Smooth muscle cell (in vitro differentiated cells): ENCODE data around the gene EEF1AKMT3. TPM values are rescaled to one million over a fixed set of nuclear protein-coding genes. Genes with fewer than 3 reads are reported as not detected.

Experiments
- DNase-seq: peaks from one replicate; lab custom pipeline; 2025; ENCODE audit not compliant: unreplicated experiment; lab: John Stamatoyannopoulos, UW
- H2AFZ ChIP-seq: fragments of 200-600 bp; sonication (generic); 2 replicates; pipeline ENCODE4 v1.6.0; 2016; ENCODE audit warnings: antibody characterized with exemption, low read depth, mild to moderate bottlenecking
- H3F3A ChIP-seq: fragments of 200-600 bp; sonication (generic); 2 replicates; pipeline ENCODE4 v1.6.0; 2017; ENCODE audit warnings: antibody characterized with exemption, low read depth
- H3K27ac ChIP-seq: fragments of 200-600 bp; sonication (generic); 2 replicates; pipeline ENCODE4 v1.5.1; 2016; ENCODE audit warnings: low read depth, mild to moderate bottlenecking
- H3K27me3 ChIP-seq: fragments of 200-600 bp; sonication (generic); 2 replicates; pipeline ENCODE4 v1.6.1; 2016; ENCODE audit warnings: low read depth, mild to moderate bottlenecking
- H3K36me3 ChIP-seq: fragments of 200-600 bp; sonication (generic); 2 replicates; pipeline ENCODE4 v1.5.1; 2016; ENCODE audit warnings: low read depth
- H3K4me1 ChIP-seq: fragments of 200-600 bp; sonication (generic); 2 replicates; pipeline ENCODE4 v1.5.1; 2016; ENCODE audit warnings: low read depth
- H3K4me2 ChIP-seq: fragments of 200-600 bp; sonication (generic); 2 replicates; pipeline ENCODE4 v1.6.0; 2016; ENCODE audit warnings: mild to moderate bottlenecking
- H3K4me3 ChIP-seq: fragments of 200-600 bp; sonication (generic); 2 replicates; pipeline ENCODE4 v1.5.1; 2016; ENCODE audit warnings: mild to moderate bottlenecking
- H3K79me2 ChIP-seq: fragments of 200-600 bp; sonication (generic); 2 replicates; pipeline ENCODE4 v1.6.0; 2016; ENCODE audit warnings: low read depth, mild to moderate bottlenecking
- H3K9ac ChIP-seq: fragments of 200-600 bp; sonication (generic); 2 replicates; pipeline ENCODE4 v1.6.0; 2016; ENCODE audit warnings: low read depth
- H3K9me3 ChIP-seq: fragments of 200-600 bp; sonication (generic); replicated peaks from 2 replicates; pipeline ENCODE4 v1.5.1; 2016; ENCODE audit warnings: low read depth
- H4K20me1 ChIP-seq: fragments of 200-600 bp; sonication (generic); 2 replicates; pipeline ENCODE4 v1.6.0; 2016; ENCODE audit warnings: low read depth
- WGBS: methylation state at CpG from one replicate; pipeline ENCODE4 v1.1.7; 2016; ENCODE audit warnings: low lambda C conversion rate; 5-methylcytosine and 5-hydroxymethylcytosine counted together
- polyA plus RNA-seq: library from polyadenylated mRNA; unstranded; fragments of >200 nt; fragmentation: Nextera tagmentation; extraction: Ambion mirVana; gene quantifications from 2 replicates; pipeline ENCODE4 v1.2.1, GENCODE V29; 2016
- total RNA-seq: library from RNA; depleted of rRNA; stranded (reverse); fragments of >200 nt; gene quantifications from 2 replicates; pipeline ENCODE4 v1.2.3, GENCODE V29; 2014
- TF ChIP-seq, protein P1 (sequence below): fragments of 200-600 bp; sonication (generic); IDR thresholded peaks from 2 replicates; pipeline ENCODE4 v1.5.1; 2017; ENCODE audit warnings: borderline replicate concordance, mild to moderate bottlenecking, antibody characterized with exemption; ENCODE audit not compliant: insufficient read depth, poor library complexity, severe bottlenecking

Gene EEF1AKMT3
- total and polyA plus RNA-seq, 2 experiments from 2014 or later: 8.0 to 9.0 TPM

DNA sequence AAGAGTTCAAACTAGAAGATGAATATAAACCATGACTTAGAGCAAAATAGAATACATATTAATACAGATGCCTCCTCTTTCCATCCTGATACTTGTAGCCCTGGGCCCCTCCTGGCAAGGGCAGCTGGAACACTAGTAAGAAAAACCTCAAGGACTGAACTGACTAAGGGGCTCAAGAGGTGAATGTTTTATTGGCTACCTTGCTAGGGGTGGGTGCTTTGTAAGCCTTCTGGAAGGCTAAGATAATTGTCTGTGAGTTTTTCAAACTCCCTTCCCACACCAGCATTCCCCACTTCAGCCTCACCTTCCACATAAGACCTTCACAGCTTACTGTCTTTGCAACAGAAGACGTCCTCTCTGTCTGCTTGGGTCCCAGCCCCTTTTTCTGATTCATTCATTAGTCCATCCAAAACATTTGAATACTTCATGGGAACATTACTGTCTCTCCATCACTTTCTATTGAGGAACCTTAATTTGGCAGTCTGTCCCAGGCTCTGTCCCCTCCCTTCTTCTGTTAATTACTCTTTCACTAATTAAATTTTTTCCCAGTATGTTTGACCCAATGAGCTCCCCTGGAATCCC lies 18.6 kb upstream of the EEF1AKMT3 start:
- H3K4me2 ChIP-seq: peak overlapping the region; percentile 94
- TF ChIP-seq, protein P1, sequence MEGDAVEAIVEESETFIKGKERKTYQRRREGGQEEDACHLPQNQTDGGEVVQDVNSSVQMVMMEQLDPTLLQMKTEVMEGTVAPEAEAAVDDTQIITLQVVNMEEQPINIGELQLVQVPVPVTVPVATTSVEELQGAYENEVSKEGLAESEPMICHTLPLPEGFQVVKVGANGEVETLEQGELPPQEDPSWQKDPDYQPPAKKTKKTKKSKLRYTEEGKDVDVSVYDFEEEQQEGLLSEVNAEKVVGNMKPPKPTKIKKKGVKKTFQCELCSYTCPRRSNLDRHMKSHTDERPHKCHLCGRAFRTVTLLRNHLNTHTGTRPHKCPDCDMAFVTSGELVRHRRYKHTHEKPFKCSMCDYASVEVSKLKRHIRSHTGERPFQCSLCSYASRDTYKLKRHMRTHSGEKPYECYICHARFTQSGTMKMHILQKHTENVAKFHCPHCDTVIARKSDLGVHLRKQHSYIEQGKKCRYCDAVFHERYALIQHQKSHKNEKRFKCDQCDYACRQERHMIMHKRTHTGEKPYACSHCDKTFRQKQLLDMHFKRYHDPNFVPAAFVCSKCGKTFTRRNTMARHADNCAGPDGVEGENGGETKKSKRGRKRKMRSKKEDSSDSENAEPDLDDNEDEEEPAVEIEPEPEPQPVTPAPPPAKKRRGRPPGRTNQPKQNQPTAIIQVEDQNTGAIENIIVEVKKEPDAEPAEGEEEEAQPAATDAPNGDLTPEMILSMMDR: no peak
- H3K9ac ChIP-seq: no peak overlapping the region
- H2AFZ ChIP-seq: no peak overlapping the region
- no peak overlapping the region for H3K27ac ChIP-seq
- peaks cover 23% of the 10 kb centered on the region for H3K4me1 ChIP-seq
- no peaks in the 10 kb centered on the region for H3K9me3 ChIP-seq
- no peaks in the 10 kb centered on the region for H3K36me3 ChIP-seq
- no peaks in the 10 kb centered on the region for H4K20me1 ChIP-seq
- H3K4me3 ChIP-seq: peak overlapping the region; percentile 63
- DNase-seq: no peak
- peaks cover 23% of the 10 kb centered on the region for H3K79me2 ChIP-seq
- peaks cover 35% of the 10 kb centered on the region for H3K27me3 ChIP-seq
- H3F3A ChIP-seq: peaks cover 7% of the 10 kb centered on the region
- 12% methylated on average over 1 of the region's 1 CpG for WGBS

DNA sequence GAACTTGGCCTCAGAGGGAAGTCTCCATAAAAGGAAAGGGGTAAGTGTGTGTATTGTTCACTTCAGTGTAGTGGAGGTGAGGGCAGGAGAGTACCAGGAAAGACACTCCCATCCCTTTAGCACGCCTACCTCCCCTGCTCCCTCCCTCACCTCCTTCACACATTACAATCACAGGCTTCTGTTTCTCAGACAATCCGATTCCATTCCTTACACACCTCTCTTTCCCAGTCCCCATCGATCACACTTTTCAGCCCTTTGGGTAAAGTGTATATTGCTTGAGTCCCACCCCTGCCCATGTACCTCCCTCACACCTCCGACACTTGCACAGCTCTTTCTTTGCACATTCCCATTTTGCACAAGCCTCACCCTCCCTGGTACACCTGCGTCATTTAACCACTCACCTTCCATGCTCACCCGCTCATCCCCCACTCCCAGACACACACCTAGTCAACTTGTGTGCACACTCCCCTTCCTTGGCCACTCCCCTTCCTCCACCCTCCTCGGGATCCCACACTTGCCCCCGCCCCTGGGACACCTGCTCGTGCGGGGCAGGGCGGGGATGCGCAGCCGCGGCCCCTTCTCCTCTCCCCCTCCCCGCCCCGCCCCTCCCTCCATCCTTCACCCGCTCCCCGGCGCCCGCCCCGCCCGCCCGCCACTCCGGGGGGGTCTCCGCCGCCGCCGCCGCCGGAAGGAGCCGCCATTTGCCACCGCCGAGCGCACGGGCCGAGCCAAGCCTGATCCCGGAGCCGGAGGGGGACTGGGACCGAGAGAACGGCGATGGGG lies 17.8 kb upstream of the EEF1AKMT3 start, which contains the start of gene MARCHF9:
Gene MARCHF9 (plus strand): TSS at position 693 of the 783 bp plus-strand sequence. CDS start 426 bp downstream, outside the sequence.
- H3K4me2 ChIP-seq: peak within 1 kb of the TSS; percentile 94
- H3K36me3 ChIP-seq: no peaks in the 10 kb centered on the region
- peaks cover 7% of the 10 kb centered on the region for H3F3A ChIP-seq
- DNase-seq: no peak
- H3K27me3 ChIP-seq: peaks cover 35% of the 10 kb centered on the region
- peak within 1 kb of the TSS; percentile 63 for H3K4me3 ChIP-seq
- H4K20me1 ChIP-seq: peaks cover under 1% of the 10 kb centered on the region
- peaks cover 20% of the 10 kb centered on the region for H3K79me2 ChIP-seq
- no peaks in the 10 kb centered on the region for H3K9me3 ChIP-seq
- peaks cover 23% of the 10 kb centered on the region for H3K4me1 ChIP-seq
- H2AFZ ChIP-seq: no peak within 1 kb of the TSS
- no peak within 1 kb of the TSS for H3K27ac ChIP-seq
- WGBS: 2% methylated on average over 8 of the region's 41 CpGs
- no peak within 1 kb of the TSS for H3K9ac ChIP-seq
- TF ChIP-seq, protein P1: no peak

DNA sequence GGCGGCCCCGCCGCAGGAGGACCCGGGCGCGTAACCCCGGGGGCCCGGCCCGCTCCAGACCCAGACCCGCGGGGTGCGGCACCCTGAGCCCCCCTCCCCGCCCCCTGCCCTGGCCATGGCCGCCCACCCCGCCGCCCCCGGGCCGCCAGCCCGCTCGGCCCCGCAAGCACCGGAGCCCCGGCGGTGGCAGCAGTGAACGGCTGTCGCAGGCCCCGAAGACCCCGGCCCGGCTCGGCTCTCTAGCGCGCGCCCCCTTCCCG lies 17.3 kb upstream of the EEF1AKMT3 start:
- Histone ChIP-seq H3F3A (peaks cover 7% of the 10 kb centered on the region), H3K79me2 (peaks cover 15% of the 10 kb centered on the region), H4K20me1 (peaks cover 6% of the 10 kb centered on the region), H3K4me1 (peaks cover 23% of the 10 kb centered on the region), H3K36me3 (no peaks in the 10 kb centered on the region), H3K27me3 (peaks cover 35% of the 10 kb centered on the region), H3K9ac (no peak overlapping the region), H3K9me3 (no peaks in the 10 kb centered on the region), H2AFZ (no peak overlapping the region), H3K27ac (no peak overlapping the region), H3K4me3 (peak overlapping the region; percentile 63), H3K4me2 (peak overlapping the region; percentile 94)
- DNase-seq: no peak
- TF ChIP-seq, protein P1: no peak
- WGBS: 2% methylated on average over 17 of the region's 34 CpGs
